Mesodermal cell (in vitro differentiated cells): Measurements from ENCODE around the gene CHP1.
A peak's percentile ranks its signal among the peaks of the same experiment; 100 is the strongest.
"Not testable (repeated sequence)": the region's sequence is repeated elsewhere in the genome, so short reads cannot be mapped to it uniquely, and the experiment has no call there.

Experiments
- H3K27ac ChIP-seq: 2 replicates; pipeline ENCODE4 v1.7.0; 2013; ENCODE audit warnings: mild to moderate bottlenecking, low read depth, low read length, moderate library complexity; ENCODE audit not compliant: severe bottlenecking
- H3K36me3 ChIP-seq: 2 replicates; pipeline ENCODE4 v1.7.1; 2013; ENCODE audit warnings: mild to moderate bottlenecking, low read length, moderate library complexity; ENCODE audit not compliant: control insufficient read depth, insufficient read depth
- H3K4me1 ChIP-seq: one replicate; pipeline ENCODE4 v1.7.1; 2013; ENCODE audit warnings: mild to moderate bottlenecking, low read length; ENCODE audit not compliant: insufficient read depth, control insufficient read depth, poor library complexity, severe bottlenecking
- H3K4me3 ChIP-seq: 2 replicates; pipeline ENCODE4 v1.7.0; 2013; ENCODE audit warnings: low read length, control low read depth, mild to moderate bottlenecking; ENCODE audit not compliant: insufficient read depth, poor library complexity, severe bottlenecking; ENCODE audit errors: extremely low read depth
- H3K9me3 ChIP-seq: 2 replicates; pipeline ENCODE4 v1.7.1; 2013; ENCODE audit warnings: mild to moderate bottlenecking, low read length, moderate library complexity; ENCODE audit not compliant: control insufficient read depth
- WGBS, 2 experiments: methylation state at CpG; one replicate each; pipeline ENCODE4 v1.1.5; 2013; ENCODE audit warnings: missing lambda C conversion rate in 2 of 2; ENCODE audit not compliant: insufficient coverage in 2 of 2; 5-methylcytosine and 5-hydroxymethylcytosine counted together

Gene CHP1

GRCh38 chr15:41292521-41292920 lies 61.5 kb downstream of the CHP1 start:
- Histone ChIP-seq H3K9me3 (no peaks in the 10 kb centered on the region), H3K4me3 (no peak overlapping the region), H3K4me1 (no peaks in the 10 kb centered on the region), H3K27ac (no peak overlapping the region), H3K36me3 (peaks cover 90% of the 10 kb centered on the region)
- no CpG with 5 or more reads among the region's 1 CpG for WGBS, 2 experiments

GRCh38 chr15:41301139-41301538 lies 70.1 kb downstream of the CHP1 start:
- 100% methylated on average over 2 of the region's 2 CpGs; no CpG with 5 or more reads in 1 of the 2 experiments for WGBS, 2 experiments
- H3K9me3 ChIP-seq, H3K4me1 ChIP-seq, H3K27ac ChIP-seq, H3K4me3 ChIP-seq: not testable (repeated sequence)
- H3K36me3 ChIP-seq = peaks cover 56% of the 10 kb centered on the region

- Histone ChIP-seq H3K27ac (no peak overlapping the region), H3K9me3 (no peaks in the 10 kb centered on the region), H3K36me3 (peaks cover 57% of the 10 kb centered on the region), H3K4me3 (no peak overlapping the region), H3K4me1 (no peaks in the 10 kb centered on the region)
- WGBS, 2 experiments = 100% methylated on average over 1 of the region's 1 CpG; no CpG with 5 or more reads in 1 of the 2 experiments
Observed at GRCh38 chr15:41301587-41301986, 70.5 kb downstream of the CHP1 start.

- Histone ChIP-seq H3K4me1 (no peaks in the 10 kb centered on the region), H3K27ac (no peak overlapping the region), H3K4me3 (no peak overlapping the region), H3K9me3 (no peaks in the 10 kb centered on the region), H3K36me3 (peaks cover 42% of the 10 kb centered on the region)
- 100% methylated on average over 1 to 2 of the region's 3 CpGs for WGBS, 2 experiments
Observed at GRCh38 chr15:41304149-41304770, 73.2 kb downstream of the CHP1 start.

GRCh38 chr15:41307679-41308078 lies 76.6 kb downstream of the CHP1 start:
- 88% methylated on average over 5 of the region's 5 CpGs for WGBS, 2 experiments
- Histone ChIP-seq H3K4me1 (no peaks in the 10 kb centered on the region), H3K36me3 (peaks cover 44% of the 10 kb centered on the region), H3K4me3 (no peak overlapping the region), H3K9me3 (no peaks in the 10 kb centered on the region), H3K27ac (no peak overlapping the region)

GRCh38 chr15:41309226-41309905 lies 78.3 kb downstream of the CHP1 start:
- WGBS, 2 experiments = no CpG with 5 or more reads among the region's 2 CpGs
- Histone ChIP-seq H3K27ac (no peak overlapping the region), H3K9me3 (no peaks in the 10 kb centered on the region), H3K4me1 (no peaks in the 10 kb centered on the region), H3K36me3 (peaks cover 47% of the 10 kb centered on the region), H3K4me3 (no peak overlapping the region)

GRCh38 chr15:41320805-41321330 lies 89.8 kb downstream of the CHP1 start:
- not testable (repeated sequence) for H3K4me1 ChIP-seq, H3K4me3 ChIP-seq, H3K27ac ChIP-seq, H3K9me3 ChIP-seq
- WGBS, 2 experiments = 92 to 99% methylated on average over 10 to 16 of the region's 39 CpGs
- H3K36me3 ChIP-seq = peaks cover 45% of the 10 kb centered on the region

GRCh38 chr15:41323611-41324010 lies 92.5 kb downstream of the CHP1 start:
- Histone ChIP-seq H3K4me1 (no peaks in the 10 kb centered on the region), H3K4me3 (no peak overlapping the region), H3K27ac (no peak overlapping the region), H3K9me3 (no peaks in the 10 kb centered on the region), H3K36me3 (peaks cover 34% of the 10 kb centered on the region)
- WGBS, 2 experiments = 94 to 100% methylated on average over 1 of the region's 1 CpG

GRCh38 chr15:41331281-41331680 lies 100.2 kb downstream of the CHP1 start:
- Histone ChIP-seq H3K9me3 (no peaks in the 10 kb centered on the region), H3K27ac (no peak overlapping the region), H3K4me1 (peaks cover 2% of the 10 kb centered on the region), H3K4me3 (peak overlapping the region; percentile 86), H3K36me3 (peaks cover 9% of the 10 kb centered on the region)
- 46 to 76% methylated on average over 2 to 4 of the region's 6 CpGs for WGBS, 2 experiments
